ENCODE measurements around the gene SKI.
A peak's percentile ranks its signal among the peaks of the same experiment; 100 is the strongest.

The SKI gene

DNA sequence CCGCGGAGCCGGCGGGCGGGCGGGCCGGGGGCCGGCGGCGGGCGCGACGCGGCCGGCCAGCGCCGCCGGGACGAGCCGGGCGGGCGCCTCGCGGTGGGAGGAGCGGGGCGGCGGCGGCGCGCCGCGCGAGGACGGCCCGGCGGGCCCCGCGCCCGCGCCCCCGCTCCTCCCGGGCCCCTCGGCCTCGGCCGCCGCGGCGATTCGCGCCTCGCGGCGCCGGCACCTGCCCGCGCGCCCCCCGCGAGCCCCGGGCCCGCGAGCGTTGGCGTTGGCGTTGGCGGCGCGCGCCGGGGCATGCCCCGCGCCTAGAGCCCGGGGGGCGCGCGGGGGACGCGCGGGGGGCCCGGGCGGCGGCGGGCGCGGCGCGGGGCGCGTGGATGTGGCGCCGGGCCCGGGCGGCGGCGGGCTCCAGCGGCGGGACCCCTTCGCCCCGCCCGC, at the start of gene SKI:
SKI (plus strand) TSS at position 163 of the 438 bp plus-strand sequence. CDS start 448 bp downstream, outside the sequence.
- peak within 1 kb of the TSS; percentile 82 for H3K4me3 ChIP-seq (ENCODE audit: low read depth, low read length)

- H3K4me3 ChIP-seq (ENCODE audit: low read depth, low read length): no peak overlapping the region
Observed at GRCh38 chr1:2178875-2179274, 49.2 kb upstream of the SKI start.

GRCh38 chr1:2179283-2180013, 48.7 kb upstream of the SKI start:
- no peak overlapping the region for H3K4me3 ChIP-seq (ENCODE audit: low read depth, low read length)

GRCh38 chr1:2180297-2181245, 47.5 kb upstream of the SKI start:
- no peak overlapping the region for H3K4me3 ChIP-seq (ENCODE audit: low read depth, low read length)

DNA sequence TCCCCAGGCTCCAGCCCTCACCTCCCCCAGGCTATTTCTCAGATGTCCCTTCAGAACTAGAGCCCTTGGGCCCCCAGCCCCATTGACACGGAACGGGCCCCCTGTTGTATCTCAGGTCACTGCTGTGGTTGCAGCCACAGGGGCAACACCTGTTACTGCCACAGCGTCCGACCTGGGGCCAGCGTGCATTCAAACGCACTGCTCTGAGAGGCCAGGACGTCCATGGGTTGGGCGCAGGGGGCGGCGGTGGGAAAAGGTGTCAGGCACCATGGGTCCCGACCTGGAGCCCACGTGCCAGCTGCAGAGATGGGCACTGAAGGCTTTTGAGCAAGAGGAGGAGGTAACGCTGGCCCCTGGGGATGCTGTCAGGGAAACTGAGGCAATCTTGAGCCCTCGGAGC, 46.8 kb upstream of the SKI start:
- no peak overlapping the region for H3K4me3 ChIP-seq (ENCODE audit: low read depth, low read length)

GRCh38 chr1:2181752-2182151, 46.4 kb upstream of the SKI start:
- no peak overlapping the region for H3K4me3 ChIP-seq (ENCODE audit: low read depth, low read length)

DNA sequence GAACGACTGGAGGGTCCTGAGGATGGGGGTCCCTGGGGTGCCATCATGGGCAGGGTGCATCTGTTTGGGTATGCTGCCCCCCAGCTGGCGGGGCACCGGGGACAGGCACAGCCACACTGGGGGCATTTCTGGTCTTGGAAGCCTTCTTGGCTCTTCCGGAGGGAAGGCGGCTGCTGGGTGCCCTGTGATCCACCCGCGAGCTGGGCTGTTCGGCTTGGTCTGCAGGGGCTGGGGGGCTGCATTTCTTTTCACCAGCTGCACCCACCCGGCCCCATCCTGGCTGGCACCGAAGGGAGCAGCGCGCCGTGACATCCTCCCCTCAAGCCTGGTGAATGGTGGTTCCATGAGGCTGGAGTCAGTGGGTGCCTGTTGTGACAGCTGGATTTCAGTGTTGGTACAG, 45.7 kb upstream of the SKI start:
- no peak overlapping the region for H3K4me3 ChIP-seq (ENCODE audit: low read depth, low read length)

DNA sequence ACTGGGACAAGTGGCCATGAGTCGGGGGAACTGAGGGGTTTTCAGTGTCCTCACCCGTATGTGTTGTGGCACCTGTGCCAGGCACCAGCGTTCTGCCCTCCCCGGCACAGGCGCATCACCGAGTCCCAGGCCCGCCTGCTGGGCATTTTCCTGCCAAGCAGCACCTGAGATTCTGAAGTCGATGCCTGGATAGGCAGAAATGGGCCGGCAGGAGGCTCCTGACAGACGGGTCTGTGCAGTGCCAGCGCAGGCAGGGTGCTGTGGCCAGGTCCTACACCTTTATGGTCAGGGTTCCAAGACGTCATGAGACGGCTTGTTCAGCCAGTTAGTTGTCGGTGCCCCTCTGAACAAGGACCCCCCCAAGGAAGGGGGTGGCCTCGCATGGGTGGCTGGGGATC, 44.2 kb upstream of the SKI start:
- H3K4me3 ChIP-seq (ENCODE audit: low read depth, low read length): no peak overlapping the region

DNA sequence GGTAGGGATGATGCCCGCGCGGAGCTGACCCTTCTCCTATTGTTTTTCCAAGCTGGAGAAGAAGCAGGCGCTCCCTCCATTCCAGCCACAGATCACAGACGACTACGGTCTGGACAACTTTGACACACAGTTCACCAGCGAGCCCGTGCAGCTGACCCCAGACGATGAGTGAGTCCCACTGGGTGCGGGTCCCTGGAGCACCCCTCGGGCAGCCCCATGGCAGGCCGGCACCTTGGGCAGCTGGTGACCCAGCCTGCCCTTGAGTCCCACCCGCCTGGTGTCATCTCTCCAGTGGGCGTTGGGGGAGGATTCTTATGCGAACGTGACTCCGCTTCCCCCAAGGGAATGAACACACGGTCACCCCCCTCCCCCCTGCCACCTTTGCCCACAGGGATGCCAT, 43.6 kb upstream of the SKI start:
- H3K4me3 ChIP-seq (ENCODE audit: low read depth, low read length): no peak overlapping the region

DNA sequence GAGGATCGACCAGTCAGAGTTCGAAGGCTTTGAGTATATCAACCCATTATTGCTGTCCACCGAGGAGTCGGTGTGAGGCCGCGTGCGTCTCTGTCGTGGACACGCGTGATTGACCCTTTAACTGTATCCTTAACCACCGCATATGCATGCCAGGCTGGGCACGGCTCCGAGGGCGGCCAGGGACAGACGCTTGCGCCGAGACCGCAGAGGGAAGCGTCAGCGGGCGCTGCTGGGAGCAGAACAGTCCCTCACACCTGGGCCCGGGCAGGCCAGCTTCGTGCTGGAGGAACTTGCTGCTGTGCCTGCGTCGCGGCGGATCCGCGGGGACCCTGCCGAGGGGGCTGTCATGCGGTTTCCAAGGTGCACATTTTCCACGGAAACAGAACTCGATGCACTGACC, 43.2 kb upstream of the SKI start:
- H3K4me3 ChIP-seq (ENCODE audit: low read depth, low read length): no peak overlapping the region

DNA sequence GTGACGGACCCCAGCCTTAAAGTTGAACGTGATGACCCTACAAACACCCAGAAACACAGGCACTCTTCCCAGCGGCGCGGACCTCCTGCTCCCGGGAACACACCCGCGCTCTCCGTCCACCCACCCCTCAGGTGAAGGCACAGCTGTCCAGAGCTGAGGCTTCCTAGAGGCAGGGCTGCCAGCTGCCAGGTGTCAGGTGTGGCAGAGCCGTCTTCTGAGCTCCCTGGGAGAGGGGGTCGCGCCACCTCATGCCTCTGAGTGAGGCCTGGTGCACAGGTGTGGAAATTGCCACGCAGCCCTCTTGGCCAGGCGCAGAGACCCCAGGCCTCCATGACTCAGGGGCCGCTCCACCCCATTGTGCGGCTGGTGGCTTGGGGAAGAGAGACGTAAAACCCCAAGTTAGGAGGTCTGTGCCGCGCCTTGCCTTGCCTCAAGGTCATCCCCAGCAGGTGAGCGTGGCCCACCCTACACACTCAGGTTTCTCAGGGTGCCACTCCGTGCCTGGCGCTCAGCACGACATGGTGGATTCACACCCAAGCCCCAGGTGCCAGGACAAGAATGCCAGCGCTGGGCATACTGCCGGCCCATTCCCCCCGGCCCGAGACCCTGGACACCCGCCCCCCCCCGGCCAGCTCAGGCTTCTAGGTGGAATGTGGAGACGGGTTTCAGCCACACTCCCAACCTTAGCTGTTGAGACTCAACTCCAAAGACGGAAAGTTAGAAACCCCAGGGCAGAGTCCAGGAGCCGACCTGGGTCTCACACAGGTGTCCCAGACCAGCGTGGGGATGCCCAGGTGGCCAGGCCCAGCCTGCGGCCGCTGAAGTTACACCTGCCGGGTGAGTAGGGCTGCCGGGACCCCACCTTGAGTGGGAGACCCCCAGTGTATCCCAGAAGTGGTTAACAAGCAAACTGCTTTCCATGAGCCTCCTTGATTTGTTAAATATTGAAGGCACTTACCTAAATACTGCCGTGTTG, 42.0 kb upstream of the SKI start:
- H3K4me3 ChIP-seq (ENCODE audit: low read depth, low read length): no peak overlapping the region

DNA sequence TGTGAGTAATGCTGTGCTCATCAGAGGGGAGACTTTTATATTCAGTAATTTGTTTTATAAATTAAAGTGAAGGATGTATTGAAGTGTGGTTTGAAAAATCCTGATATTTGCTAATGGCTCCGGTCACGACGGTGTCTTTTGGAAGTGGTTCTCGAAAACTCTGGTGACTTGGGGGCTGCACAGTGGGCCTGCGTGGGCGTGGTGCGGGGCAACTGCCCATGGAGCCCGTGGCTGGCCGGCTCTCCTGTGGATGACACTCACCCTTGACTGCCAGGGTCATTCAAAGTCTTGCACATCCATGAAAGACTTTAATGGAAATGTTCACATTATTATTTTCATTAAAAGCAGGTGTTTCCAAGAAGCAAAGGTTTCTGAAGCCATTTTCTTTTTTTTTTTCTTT, 41.2 kb upstream of the SKI start:
- H3K4me3 ChIP-seq (ENCODE audit: low read depth, low read length): no peak overlapping the region

DNA sequence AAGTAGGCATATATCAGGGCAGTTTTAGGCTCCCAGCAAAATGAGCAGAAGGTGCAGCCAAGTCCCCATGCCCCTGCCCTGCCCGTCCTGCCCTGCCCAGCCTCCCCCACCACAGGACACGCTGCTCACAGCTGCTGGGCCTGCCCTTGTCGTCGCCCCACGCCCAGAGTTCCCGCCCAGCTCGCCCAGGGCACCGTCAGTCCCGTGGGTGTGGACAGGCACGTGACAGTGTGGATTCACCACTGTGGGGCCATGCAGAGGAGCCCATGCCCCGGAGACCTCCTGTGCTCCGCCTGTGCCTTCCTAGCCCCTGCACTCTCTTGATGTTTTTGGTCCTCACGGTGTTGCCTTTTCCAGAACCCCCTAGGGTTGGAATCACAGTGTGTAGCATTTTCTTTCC, 40.5 kb upstream of the SKI start:
- no peak overlapping the region for H3K4me3 ChIP-seq (ENCODE audit: low read depth, low read length)

GRCh38 chr1:2188336-2188735, 39.8 kb upstream of the SKI start:
- H3K4me3 ChIP-seq (ENCODE audit: low read depth, low read length): no peak overlapping the region

- no peak overlapping the region for H3K4me3 ChIP-seq (ENCODE audit: low read depth, low read length)
Observed at GRCh38 chr1:2189459-2190425, 38.4 kb upstream of the SKI start.

DNA sequence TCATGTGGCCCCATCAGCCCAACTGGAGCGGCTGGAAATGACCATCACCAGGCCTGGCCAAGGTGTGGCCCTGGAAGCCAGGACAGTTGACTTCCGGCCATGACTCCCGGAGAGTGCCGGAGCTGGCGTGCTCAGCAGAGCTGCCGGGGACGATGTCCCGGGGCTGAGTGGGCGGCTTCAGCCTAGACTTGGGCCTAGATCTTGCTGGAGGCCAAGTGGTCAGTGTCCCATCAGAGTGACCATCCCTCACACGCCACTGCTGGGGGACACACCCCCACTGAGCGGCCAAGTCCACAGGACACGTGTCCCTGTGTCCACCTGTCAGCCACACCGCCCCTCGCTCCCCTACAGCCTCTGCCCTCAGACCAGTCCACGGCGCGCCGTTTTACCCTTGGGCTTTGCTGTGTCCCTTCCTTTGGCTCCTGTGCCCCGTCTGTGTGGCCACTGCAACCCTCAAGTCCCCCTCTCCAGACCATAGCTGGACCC, 37.6 kb upstream of the SKI start:
- H3K4me3 ChIP-seq (ENCODE audit: low read depth, low read length): no peak overlapping the region

DNA sequence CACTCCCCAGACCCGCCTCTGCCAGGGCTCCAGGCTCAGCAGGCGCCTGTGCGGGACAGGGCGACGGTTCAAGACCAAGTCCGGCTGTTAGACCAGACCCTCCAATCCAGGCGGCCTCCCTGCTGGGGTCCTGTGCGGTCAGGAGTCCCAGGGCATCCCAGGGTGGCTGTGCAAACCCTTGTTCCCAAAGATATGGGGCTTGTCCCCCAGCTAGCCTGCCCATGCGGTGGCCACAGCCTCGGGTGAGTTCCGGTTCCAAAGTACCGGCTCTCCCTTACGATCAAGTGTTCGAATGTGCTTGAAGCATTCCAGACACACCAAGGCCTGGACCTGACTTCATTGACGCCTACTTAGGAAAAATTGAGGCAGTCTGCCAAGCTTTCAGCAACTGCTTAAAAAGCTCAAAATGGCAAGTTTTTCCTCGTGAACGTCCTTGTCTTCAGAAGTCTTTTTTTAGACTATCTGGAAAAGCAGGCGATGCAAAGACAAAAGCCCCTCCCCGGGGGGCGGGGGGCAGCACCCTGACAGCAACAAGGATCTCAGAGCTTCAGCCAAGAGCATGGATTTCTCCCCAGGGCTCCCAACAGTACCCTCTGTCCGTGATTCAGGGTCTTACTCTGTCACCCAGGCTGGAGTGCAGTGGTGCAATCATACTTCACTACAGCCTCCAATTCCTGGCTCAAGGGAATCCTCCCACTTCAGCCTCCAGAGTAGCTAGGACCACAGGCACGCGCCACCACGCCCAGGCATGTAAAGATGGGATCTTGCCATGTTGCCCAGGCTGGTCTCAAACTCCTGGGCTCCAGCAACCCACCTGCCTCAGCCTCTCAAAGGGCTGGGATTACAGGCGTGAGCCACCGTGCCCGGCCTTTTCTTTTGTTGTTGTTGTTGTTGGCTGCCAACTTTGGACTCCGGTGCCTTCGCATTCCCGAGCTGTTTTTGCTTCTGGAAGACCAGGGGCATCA, 35.8 kb upstream of the SKI start:
- no peak overlapping the region for H3K4me3 ChIP-seq (ENCODE audit: low read depth, low read length)

GRCh38 chr1:2193514-2194281, 34.4 kb upstream of the SKI start:
- peak overlapping the region; percentile 17 for H3K4me3 ChIP-seq (ENCODE audit: low read depth, low read length)
